Hepatocyte (in vitro differentiated cells): ENCODE results near the gene ARL2. TPM values are rescaled to one million over a fixed set of nuclear protein-coding genes. Genes with fewer than 3 reads are reported as not detected.
"Not testable (repeated sequence)": the region's sequence is repeated elsewhere in the genome, so short reads cannot be mapped to it uniquely, and the experiment has no call there.

Experiments used
- DNase-seq: peaks from one replicate; pipeline ENCODE4 v3.0.0-alpha.2; 2016; ENCODE audit warnings: low spot score
- H2AFZ ChIP-seq: fragments of 200-600 bp; sonication (generic); 2 replicates; pipeline ENCODE4 v1.6.0; 2016; ENCODE audit warnings: antibody characterized with exemption, mild to moderate bottlenecking
- H3K27ac ChIP-seq: fragments of 200-600 bp; sonication (generic); 2 replicates; pipeline ENCODE4 v1.5.1; 2016; ENCODE audit warnings: mild to moderate bottlenecking
- H3K27me3 ChIP-seq: fragments of 200-600 bp; sonication (generic); 2 replicates; pipeline ENCODE4 v1.6.1; 2016
- H3K36me3 ChIP-seq: fragments of 200-600 bp; sonication (generic); replicated peaks from 2 replicates; pipeline ENCODE4 v1.5.1; 2016; ENCODE audit warnings: low read depth; ENCODE audit not compliant: insufficient read depth
- H3K4me1 ChIP-seq: fragments of 200-600 bp; sonication (generic); 2 replicates; pipeline ENCODE4 v1.5.1; 2016; ENCODE audit warnings: mild to moderate bottlenecking, moderate library complexity; ENCODE audit not compliant: insufficient read depth
- H3K4me2 ChIP-seq: fragments of 200-600 bp; sonication (generic); 2 replicates; pipeline ENCODE4 v1.6.0; 2016
- H3K4me3 ChIP-seq: fragments of 200-600 bp; sonication (generic); 2 replicates; pipeline ENCODE4 v1.5.1; 2016; ENCODE audit warnings: mild to moderate bottlenecking
- H3K79me2 ChIP-seq: fragments of 200-600 bp; sonication (generic); 2 replicates; pipeline ENCODE4 v1.6.0; 2017; ENCODE audit warnings: mild to moderate bottlenecking
- H3K9me2 ChIP-seq: fragments of 200-600 bp; sonication (generic); replicated peaks from 2 replicates; pipeline ENCODE4 v1.6.0; 2017; ENCODE audit warnings: mild to moderate bottlenecking; ENCODE audit not compliant: insufficient read depth
- H3K9me3 ChIP-seq: fragments of 200-600 bp; sonication (generic); 2 replicates; pipeline ENCODE4 v1.5.1; 2016; ENCODE audit warnings: low read depth, mild to moderate bottlenecking
- H4K20me1 ChIP-seq: fragments of 200-600 bp; sonication (generic); 2 replicates; pipeline ENCODE4 v1.6.0; 2016; ENCODE audit warnings: mild to moderate bottlenecking; ENCODE audit not compliant: insufficient read depth, poor library complexity, severe bottlenecking
- EZH2 ChIP-seq: fragments of 200-600 bp; sonication (generic); IDR thresholded peaks from 2 replicates; pipeline ENCODE4 v1.6.1; 2016; ENCODE audit warnings: antibody characterized with exemption, mild to moderate bottlenecking, borderline replicate concordance
- EZH2phosphoT487 ChIP-seq: fragments of 200-600 bp; sonication (generic); IDR thresholded peaks from one replicate; pipeline ENCODE4 v1.6.1; 2018; ENCODE audit warnings: antibody characterized with exemption, mild to moderate bottlenecking, low read depth, moderate library complexity; ENCODE audit not compliant: unreplicated experiment, severe bottlenecking
- WGBS: methylation state at CpG from one replicate; pipeline ENCODE4 v1.1.6; 2016; ENCODE audit warnings: low lambda C conversion rate; ENCODE audit errors: missing lambda C conversion rate; 5-methylcytosine and 5-hydroxymethylcytosine counted together
- polyA plus RNA-seq: library from polyadenylated mRNA; unstranded; fragments of >200 nt; fragmentation: Nextera tagmentation; extraction: Ambion mirVana; gene quantifications from 2 replicates; pipeline ENCODE4 v1.2.1, GENCODE V29; 2016
- total RNA-seq: library from RNA; depleted of rRNA; stranded (reverse); fragments of >200 nt; gene quantifications from 2 replicates; pipeline ENCODE4 v1.2.3, GENCODE V29; 2014
- TF ChIP-seq, protein P1 (sequence below): fragments of 200-600 bp; sonication (generic); IDR thresholded peaks from 2 replicates; pipeline ENCODE4 v1.5.1; 2016; ENCODE audit warnings: antibody characterized with exemption, mild to moderate bottlenecking; ENCODE audit not compliant: poor library complexity

Gene ARL2
- total and polyA plus RNA-seq, 2 experiments from 2014 or later = 69.1 to 126 TPM

DNA sequence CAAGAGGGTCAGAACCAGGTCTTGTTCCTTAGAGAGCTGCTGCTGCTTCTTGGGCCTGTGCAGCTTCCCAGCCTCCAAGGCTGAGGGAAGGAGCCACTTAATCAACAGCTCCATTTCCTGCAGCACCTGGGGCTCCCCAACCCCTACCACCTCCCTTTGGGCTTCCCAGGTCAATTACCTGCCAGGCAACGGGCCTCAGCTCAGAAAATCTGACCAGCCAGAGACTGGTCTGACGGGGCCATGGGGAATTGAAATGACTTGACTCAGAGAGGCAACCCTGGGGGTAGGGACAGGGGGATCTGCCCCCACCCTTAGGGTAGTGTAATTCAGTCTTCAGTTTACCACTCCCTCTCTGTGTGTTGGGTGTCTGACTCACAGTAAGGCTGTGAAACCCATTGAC is 37.3 kb upstream of the ARL2 start:
- Histone ChIP-seq H3K79me2 (no peaks in the 10 kb centered on the region), H3K9me2 (no peaks in the 10 kb centered on the region), H3K9me3 (no peaks in the 10 kb centered on the region), H3K4me1 (no peaks in the 10 kb centered on the region), H3K27me3 (no peaks in the 10 kb centered on the region), H3K4me2 (no peak overlapping the region), H3K4me3 (no peak overlapping the region), H3K27ac (no peak overlapping the region), H3K36me3 (no peaks in the 10 kb centered on the region), H2AFZ (no peak overlapping the region), H4K20me1 (no peaks in the 10 kb centered on the region)
- WGBS = 81% methylated on average over 2 of the region's 2 CpGs
- no peak for DNase-seq
- TF ChIP-seq, protein P1, sequence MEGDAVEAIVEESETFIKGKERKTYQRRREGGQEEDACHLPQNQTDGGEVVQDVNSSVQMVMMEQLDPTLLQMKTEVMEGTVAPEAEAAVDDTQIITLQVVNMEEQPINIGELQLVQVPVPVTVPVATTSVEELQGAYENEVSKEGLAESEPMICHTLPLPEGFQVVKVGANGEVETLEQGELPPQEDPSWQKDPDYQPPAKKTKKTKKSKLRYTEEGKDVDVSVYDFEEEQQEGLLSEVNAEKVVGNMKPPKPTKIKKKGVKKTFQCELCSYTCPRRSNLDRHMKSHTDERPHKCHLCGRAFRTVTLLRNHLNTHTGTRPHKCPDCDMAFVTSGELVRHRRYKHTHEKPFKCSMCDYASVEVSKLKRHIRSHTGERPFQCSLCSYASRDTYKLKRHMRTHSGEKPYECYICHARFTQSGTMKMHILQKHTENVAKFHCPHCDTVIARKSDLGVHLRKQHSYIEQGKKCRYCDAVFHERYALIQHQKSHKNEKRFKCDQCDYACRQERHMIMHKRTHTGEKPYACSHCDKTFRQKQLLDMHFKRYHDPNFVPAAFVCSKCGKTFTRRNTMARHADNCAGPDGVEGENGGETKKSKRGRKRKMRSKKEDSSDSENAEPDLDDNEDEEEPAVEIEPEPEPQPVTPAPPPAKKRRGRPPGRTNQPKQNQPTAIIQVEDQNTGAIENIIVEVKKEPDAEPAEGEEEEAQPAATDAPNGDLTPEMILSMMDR = no peak
- TF ChIP-seq EZH2phosphoT487 (no peak), EZH2 (no peak)

DNA sequence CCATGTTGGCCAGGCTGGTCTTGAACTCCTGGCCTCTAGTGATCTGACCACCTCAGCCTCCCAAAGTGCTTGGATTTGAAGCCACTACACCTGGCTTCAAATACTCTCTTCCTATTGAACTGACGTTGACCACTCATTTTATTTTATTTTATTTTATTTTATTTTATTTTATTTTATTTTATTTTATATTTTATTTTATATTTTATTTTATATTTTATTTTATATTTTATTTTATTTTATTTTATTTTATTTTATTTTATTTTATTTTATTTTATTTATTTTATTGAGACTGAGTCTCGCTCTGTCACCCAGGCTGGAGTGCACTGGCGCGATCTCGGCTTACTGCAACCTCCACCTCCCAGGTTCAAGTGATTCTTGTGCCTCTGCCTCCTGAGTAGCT is 30.6 kb upstream of the ARL2 start:
- not testable (repeated sequence) for H3K4me1 ChIP-seq, H3K9me2 ChIP-seq, H4K20me1 ChIP-seq, H3K9me3 ChIP-seq, H2AFZ ChIP-seq, H3K4me3 ChIP-seq, DNase-seq, H3K79me2 ChIP-seq, H3K27ac ChIP-seq, H3K36me3 ChIP-seq, H3K27me3 ChIP-seq, H3K4me2 ChIP-seq
- WGBS = 73% methylated on average over 4 of the region's 5 CpGs

DNA sequence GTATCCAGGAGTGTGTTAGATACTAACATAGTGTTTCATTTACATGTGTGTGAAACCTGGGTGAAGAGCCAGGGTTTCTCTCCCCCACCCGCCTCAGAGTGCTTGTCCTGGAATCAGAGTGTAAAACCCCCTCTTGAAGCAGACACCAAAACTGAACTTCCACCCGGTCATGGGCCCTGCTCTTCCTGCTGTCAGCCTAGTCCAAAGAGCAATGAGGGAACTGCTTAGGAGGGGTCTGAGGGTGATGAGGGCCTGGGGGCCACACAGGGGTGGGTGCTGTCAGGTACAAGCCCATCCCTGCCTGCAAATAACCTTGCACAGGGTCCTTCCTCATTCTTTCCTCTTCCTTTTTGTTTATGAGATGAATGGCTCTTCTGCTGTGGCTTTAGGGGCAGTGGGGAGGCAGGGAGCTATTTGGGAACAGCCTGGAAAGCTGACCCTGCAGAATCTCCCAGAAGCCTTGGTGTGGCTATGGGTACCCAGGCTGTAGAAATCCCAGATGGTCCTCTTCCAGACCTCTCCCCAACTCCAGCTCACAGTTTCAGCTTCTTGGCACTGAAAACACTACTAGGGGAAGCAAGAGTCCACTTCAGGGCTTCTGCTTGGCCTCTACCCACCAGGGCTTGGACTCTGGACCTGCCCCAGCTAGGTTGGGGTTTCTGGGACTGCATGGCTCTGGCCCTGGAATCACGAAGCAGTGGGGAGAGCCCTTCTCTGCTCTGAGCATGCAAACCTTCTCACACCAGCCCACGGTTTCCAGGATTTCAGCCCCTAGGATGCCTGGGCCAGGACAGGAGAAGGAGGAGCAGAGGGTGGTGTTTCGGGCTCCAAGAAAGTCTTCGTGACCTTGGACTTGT is 25.7 kb upstream of the ARL2 start:
- no peak for DNase-seq
- no peaks in the 10 kb centered on the region for H3K9me3 ChIP-seq
- no peaks in the 10 kb centered on the region for H3K9me2 ChIP-seq
- whole genome bisulfite sequencing = 78% methylated on average over 6 of the region's 6 CpGs
- no peaks in the 10 kb centered on the region for H3K4me1 ChIP-seq
- no peaks in the 10 kb centered on the region for H3K27me3 ChIP-seq
- no peaks in the 10 kb centered on the region for H3K79me2 ChIP-seq
- H3K36me3 ChIP-seq = no peaks in the 10 kb centered on the region
- no peak overlapping the region for H2AFZ ChIP-seq
- H3K4me3 ChIP-seq = no peak overlapping the region
- H3K27ac ChIP-seq = no peak overlapping the region
- TF ChIP-seq EZH2phosphoT487 (no peak), EZH2 (no peak)
- TF ChIP-seq, protein P1 = no peak
- H4K20me1 ChIP-seq = no peaks in the 10 kb centered on the region
- no peak overlapping the region for H3K4me2 ChIP-seq

DNA sequence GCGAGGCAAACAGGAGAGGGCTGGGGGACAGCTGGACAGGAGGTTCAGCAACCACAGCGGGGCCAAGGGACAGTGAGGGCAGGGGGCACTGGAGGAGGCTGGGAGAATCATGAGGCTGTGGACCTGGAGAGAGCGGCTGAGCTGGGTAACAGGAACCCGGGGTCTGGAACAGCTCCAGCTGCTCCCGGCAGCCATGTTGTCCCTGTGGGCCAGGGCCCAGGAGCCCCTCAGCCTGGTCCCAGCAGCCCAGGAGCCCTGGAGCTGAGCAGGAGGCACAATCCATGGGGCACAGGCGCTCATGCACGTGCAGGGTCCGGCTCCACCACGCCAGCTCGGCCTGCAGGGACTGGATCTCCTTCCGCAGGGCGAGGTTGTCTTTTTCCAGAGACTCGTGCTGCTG is 24.5 kb upstream of the ARL2 start:
- Histone ChIP-seq H3K27me3 (no peaks in the 10 kb centered on the region), H3K9me2 (no peaks in the 10 kb centered on the region), H3K4me3 (no peak overlapping the region), H3K4me1 (no peaks in the 10 kb centered on the region), H4K20me1 (no peaks in the 10 kb centered on the region), H3K27ac (no peak overlapping the region), H3K36me3 (no peaks in the 10 kb centered on the region), H2AFZ (no peak overlapping the region), H3K79me2 (no peaks in the 10 kb centered on the region), H3K4me2 (no peak overlapping the region), H3K9me3 (no peaks in the 10 kb centered on the region)
- no peak for DNase-seq
- 91% methylated on average over 12 of the region's 13 CpGs for WGBS
- TF ChIP-seq EZH2phosphoT487 (no peak), EZH2 (no peak)
- TF ChIP-seq, protein P1 = no peak
